ENCODE data around the gene MDFI.

- no peak for TF ChIP-seq JUNB (IDR thresholded peaks at IDR 0.05)
- no peak for TF ChIP-seq RAD21 (conservative IDR thresholded peaks at IDR 0.05 in 1 of 2, IDR thresholded peaks at IDR 0.05 in 1 of 2)
- TF ChIP-seq POLR2A (IDR thresholded peaks at IDR 0.05; ENCODE audit: low read length): no peak
Measured at GRCh38 chr6:41604006-41604405, 34.3 kb upstream of the MDFI start.
